SK-N-SH (cell line): Measurements from ENCODE around the gene KLK3. TPM values are rescaled to one million over a fixed set of nuclear protein-coding genes. Genes with fewer than 3 reads are reported as not detected.

Source experiments
- CTCF ChIA-PET: fragments of 300-600, 350-600 bp; formaldehyde crosslinking; extraction: SDS; loops from one replicate; lab custom pipeline; 2021; lab: Yijun Ruan, JAX
- POLR2A ChIA-PET: fragments of 350-600 bp; sonication (Branson Sonifier 250); formaldehyde crosslinking; extraction: SDS; loops from one replicate; lab custom pipeline; 2020; ENCODE audit warnings: antibody characterized with exemption, inconsistent platforms; lab: Yijun Ruan, JAX
- DNase-seq: peaks from one replicate; pipeline ENCODE4 v3.0.0; 2012
- H2AFZ ChIP-seq: fragments of 200-600 bp; sonication (generic); 2 replicates; pipeline ENCODE4 v1.8.1; 2016; ENCODE audit warnings: antibody characterized with exemption, mild to moderate bottlenecking, low read depth
- H3F3A ChIP-seq: fragments of 200-600 bp; sonication (generic); replicated peaks from 2 replicates; pipeline ENCODE3; 2016; ENCODE audit warnings: antibody characterized with exemption, mild to moderate bottlenecking; ENCODE audit not compliant: insufficient read depth
- H3K27ac ChIP-seq, 2 experiments: fragments of 200-500 bp in 1 of 2; fragments of 200-600 bp in 1 of 2; sonication (Bioruptor generic) in 1 of 2; sonication (generic), shearing (Covaris generic) in 1 of 2; 2 replicates each; pipeline versions ENCODE4 v1.5.1 to v1.6.1; 2014 to 2016; ENCODE audit warnings: low read depth in 2 of 2, inconsistent platforms in 1 of 2, low read length in 1 of 2, mild to moderate bottlenecking in 1 of 2, mixed read lengths in 1 of 2
- H3K27me3 ChIP-seq: fragments of 200-600 bp; sonication (generic), shearing (Covaris generic); 2 replicates; pipeline ENCODE4 v1.6.1; 2016; ENCODE audit warnings: mixed run types; ENCODE audit not compliant: insufficient read depth
- H3K36me3 ChIP-seq, 2 experiments: fragments of 200-500 bp in 1 of 2; fragments of 200-600 bp in 1 of 2; sonication (Bioruptor generic) in 1 of 2; sonication (generic) in 1 of 2; replicated peaks in 1 of 2; 2 replicates each; pipeline versions ENCODE3 to v1.5.1; 2014 to 2016; ENCODE audit warnings: low read length in 1 of 2, mild to moderate bottlenecking in 1 of 2; ENCODE audit not compliant: insufficient read depth in 2 of 2, control insufficient read depth in 1 of 2
- H3K4me1 ChIP-seq, 2 experiments: fragments of 200-500 bp in 1 of 2; fragments of 200-600 bp in 1 of 2; sonication (Bioruptor generic) in 1 of 2; sonication (generic), shearing (Covaris generic) in 1 of 2; 2 replicates each; pipeline versions ENCODE4 v1.5.1 to v1.6.1; 2014 to 2016; ENCODE audit warnings: low read depth in 1 of 2, low read length in 1 of 2, mixed run types in 1 of 2; ENCODE audit not compliant: insufficient read depth in 2 of 2, control insufficient read depth in 1 of 2
- H3K4me2 ChIP-seq: fragments of 200-600 bp; sonication (generic), shearing (Covaris generic); 2 replicates; pipeline ENCODE4 v1.6.1; 2017; ENCODE audit warnings: mixed run types
- H3K4me3 ChIP-seq, 2 experiments: fragments of 200-500 bp in 1 of 2; fragments of 200-600 bp in 1 of 2; sonication (Bioruptor generic) in 1 of 2; sonication (generic), shearing (Covaris generic) in 1 of 2; 2 replicates each; pipeline versions ENCODE4 v1.5.1 to v1.8.1; 2014 to 2016; ENCODE audit warnings: low read depth in 2 of 2, inconsistent platforms in 1 of 2, low read length in 1 of 2, mild to moderate bottlenecking in 1 of 2, mixed read lengths in 1 of 2, moderate library complexity in 1 of 2
- H3K79me2 ChIP-seq: fragments of 200-600 bp; sonication (generic); 2 replicates; pipeline ENCODE4 v1.8.1; 2017; ENCODE audit warnings: mild to moderate bottlenecking; ENCODE audit not compliant: insufficient read depth
- H3K9ac ChIP-seq: fragments of 200-600 bp; sonication (generic); 2 replicates; pipeline ENCODE4 v1.6.1; 2017; ENCODE audit warnings: mixed run types
- H3K9me2 ChIP-seq: fragments of 200-600 bp; sonication (generic); 2 replicates; pipeline ENCODE4 v1.6.1; 2017; ENCODE audit warnings: mixed run types
- H3K9me3 ChIP-seq: fragments of 200-600 bp; sonication (generic); 2 replicates; pipeline ENCODE4 v1.6.1; 2017; ENCODE audit warnings: mixed run types, mild to moderate bottlenecking, moderate library complexity
- H4K20me1 ChIP-seq: fragments of 200-600 bp; sonication (generic); 2 replicates; pipeline ENCODE4 v1.6.1; 2017; ENCODE audit warnings: mild to moderate bottlenecking, mixed run types; ENCODE audit not compliant: insufficient read depth
- CHD2 ChIP-seq: fragments of 150-350 bp; IDR thresholded peaks from 2 replicates; pipeline ENCODE4 v1.6.1; 2018; ENCODE audit warnings: low read length; ENCODE audit not compliant: partially characterized antibody
- GABPA ChIP-seq: IDR thresholded peaks from 2 replicates; pipeline ENCODE4 v1.4.0; 2012; ENCODE audit warnings: low read depth, mild to moderate bottlenecking
- GATA2 ChIP-seq: sonication (generic); formaldehyde crosslinking; IDR thresholded peaks from 2 replicates; pipeline ENCODE4 v1.5.0; 2020; ENCODE audit warnings: mild to moderate bottlenecking, missing genetic modification reagents
- MXI1 ChIP-seq: IDR thresholded peaks from 2 replicates; pipeline ENCODE4 v1.6.1; 2012; ENCODE audit warnings: mild to moderate bottlenecking, low read depth, low read length, improper control_type of control experiment
- NRF1 ChIP-seq: IDR thresholded peaks from 2 replicates; pipeline ENCODE4 v1.6.1; 2012; ENCODE audit warnings: low read depth, mild to moderate bottlenecking, low read length
- RAD21 ChIP-seq: IDR thresholded peaks from 2 replicates; pipeline ENCODE4 v1.6.1; 2012; ENCODE audit warnings: mild to moderate bottlenecking, low read length
- RCOR1 ChIP-seq: fragments of 150-350 bp; IDR thresholded peaks from 2 replicates; pipeline ENCODE4 v1.6.1; 2017; ENCODE audit warnings: antibody characterized with exemption, low read length
- RFX5 ChIP-seq: IDR thresholded peaks from 2 replicates; pipeline ENCODE4 v1.6.1; 2012; ENCODE audit warnings: mild to moderate bottlenecking, improper control_type of control experiment, low read length
- RXRA ChIP-seq: IDR thresholded peaks from 2 replicates; pipeline ENCODE4 v1.4.0; 2012; ENCODE audit warnings: low read depth, mild to moderate bottlenecking, borderline replicate concordance
- TAF1 ChIP-seq: IDR thresholded peaks from 2 replicates; pipeline ENCODE4 v1.6.1; 2012; ENCODE audit warnings: low read depth, mild to moderate bottlenecking, low read length, moderate library complexity, borderline replicate concordance
- YY1 ChIP-seq: IDR thresholded peaks from 2 replicates; pipeline ENCODE4 v1.4.0; 2012; ENCODE audit warnings: low read depth, mild to moderate bottlenecking
- WGBS: methylation state at CpG from one replicate; pipeline ENCODE4 v1.1.6; 2017; ENCODE audit warnings: low lambda C conversion rate; 5-methylcytosine and 5-hydroxymethylcytosine counted together
- polyA plus RNA-seq, 3 experiments: library from polyadenylated mRNA; depleted of rRNA; stranded (reverse); fragments of >200 nt; gene quantifications; 2 replicates each; pipeline ENCODE4 v1.2.3, GENCODE V29; 2012
- TF ChIP-seq, protein P1 (sequence below): IDR thresholded peaks from 2 replicates; pipeline ENCODE4; 2012
- TF ChIP-seq, protein P2 (sequence below): IDR thresholded peaks from 2 replicates; pipeline ENCODE4 v1.4.0; 2012; ENCODE audit warnings: low read depth
- TF ChIP-seq, protein P3 (sequence below): fragments of 200-600 bp; sonication (generic); IDR thresholded peaks from 2 replicates; pipeline ENCODE4 v1.6.1; 2017; ENCODE audit warnings: antibody characterized with exemption, mild to moderate bottlenecking, moderate library complexity

KLK3 gene
- polyA plus RNA-seq, 1 of the 3 experiments (the other 2 are of a cell fraction): not detected

DNA sequence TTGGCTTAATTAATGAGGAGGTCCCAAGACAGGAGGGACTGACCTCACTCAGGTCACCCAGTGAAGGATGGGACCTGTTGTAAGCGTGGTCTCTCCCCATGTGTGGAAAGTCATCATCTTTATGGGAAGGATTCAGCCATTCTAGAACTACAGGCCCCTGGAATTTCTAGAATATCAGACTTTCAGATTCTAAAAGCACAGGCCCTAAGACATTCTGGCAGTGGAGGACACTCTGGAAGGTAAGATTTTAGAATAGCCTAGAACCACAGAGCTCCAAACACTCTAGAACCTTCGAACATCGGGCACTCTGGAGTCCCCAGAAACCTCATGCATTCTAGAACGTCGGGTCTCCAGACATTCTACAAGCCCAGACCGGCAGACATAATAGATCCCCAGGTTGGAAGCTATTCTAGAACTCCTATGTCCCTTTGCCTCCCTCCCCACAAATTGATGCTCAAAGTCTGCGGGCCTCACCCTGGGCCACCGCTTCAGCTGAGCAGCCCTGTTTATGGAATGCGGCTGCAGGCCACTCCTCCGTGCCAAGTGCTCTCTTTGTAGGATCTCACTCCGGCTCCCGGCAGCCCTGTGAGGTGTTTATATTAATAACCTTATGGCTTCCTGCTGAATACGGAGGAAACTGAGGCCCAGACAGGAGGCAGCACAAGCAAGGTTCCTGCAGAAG is 19.5 kb upstream of the KLK3 start (continued):
- TF ChIP-seq GATA2 (CRISPR knock-in tag): no peak
- TF ChIP-seq TAF1: no peak
- no peak for TF ChIP-seq RXRA
- TF ChIP-seq, protein P1, sequence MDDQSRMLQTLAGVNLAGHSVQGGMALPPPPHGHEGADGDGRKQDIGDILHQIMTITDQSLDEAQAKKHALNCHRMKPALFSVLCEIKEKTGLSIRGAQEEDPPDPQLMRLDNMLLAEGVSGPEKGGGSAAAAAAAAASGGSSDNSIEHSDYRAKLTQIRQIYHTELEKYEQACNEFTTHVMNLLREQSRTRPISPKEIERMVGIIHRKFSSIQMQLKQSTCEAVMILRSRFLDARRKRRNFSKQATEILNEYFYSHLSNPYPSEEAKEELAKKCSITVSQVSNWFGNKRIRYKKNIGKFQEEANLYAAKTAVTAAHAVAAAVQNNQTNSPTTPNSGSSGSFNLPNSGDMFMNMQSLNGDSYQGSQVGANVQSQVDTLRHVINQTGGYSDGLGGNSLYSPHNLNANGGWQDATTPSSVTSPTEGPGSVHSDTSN: no peak
- no peak for TF ChIP-seq CHD2
- TF ChIP-seq RAD21: no peak
- no peak for TF ChIP-seq RFX5

DNA sequence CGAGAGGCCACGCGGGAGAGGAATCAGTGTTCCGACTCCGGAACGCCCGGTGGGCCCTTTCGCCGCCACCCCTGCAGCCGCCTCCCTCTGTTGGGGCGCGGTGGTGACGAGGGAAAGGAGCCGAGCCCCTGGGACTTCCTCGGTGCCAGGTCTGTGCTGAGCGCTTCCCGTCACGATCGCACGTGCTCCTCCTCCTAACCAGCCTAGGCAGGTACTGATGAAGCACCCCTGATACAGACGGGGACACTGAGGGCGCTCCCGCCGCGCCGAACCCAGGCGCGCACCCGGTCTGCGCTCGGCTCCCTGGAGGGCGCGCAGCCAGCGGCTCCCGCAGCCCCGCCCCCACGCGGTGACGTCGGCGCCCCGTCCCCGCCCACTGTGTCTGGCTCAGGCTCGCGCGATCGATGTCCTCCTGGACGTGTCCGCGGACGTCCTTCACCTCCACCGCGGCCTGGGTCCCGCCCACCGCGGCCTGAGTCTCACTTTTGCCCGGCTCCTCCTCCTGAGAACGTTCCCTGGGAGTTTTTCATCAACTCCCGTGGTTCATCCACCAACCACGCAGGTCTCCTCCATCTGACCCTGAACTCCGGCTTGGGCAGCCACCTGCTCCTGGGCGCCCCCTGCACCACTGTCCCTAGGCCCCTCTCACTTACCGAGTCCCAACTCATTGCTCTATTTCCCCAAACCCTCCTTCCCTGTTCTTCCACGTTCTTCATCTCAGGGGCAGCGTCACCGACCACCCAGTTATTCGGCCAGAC is 18.8 kb upstream of the KLK3 start:
- Histone ChIP-seq H3K27ac (no peak overlapping the region; a peak in 1 of 4 replicates), H3K4me3 (peak overlapping the region; percentile 52 to 57), H3K27me3 (peaks cover 22% of the 10 kb centered on the region; the same call in 1 of the 2 replicates), H3F3A (no peaks in the 10 kb centered on the region), H4K20me1 (no peaks in the 10 kb centered on the region), H3K36me3 (no peaks in the 10 kb centered on the region), H3K9ac (peak overlapping the region; percentile 41; the same call in 1 of the 2 replicates), H3K4me2 (peak overlapping the region; percentile 77), H3K79me2 (no peaks in the 10 kb centered on the region), H3K9me3 (no peaks in the 10 kb centered on the region), H3K9me2 (no peaks in the 10 kb centered on the region), H2AFZ (peak overlapping the region; percentile 65; the same call in 1 of the 2 replicates), H3K4me1 (peaks cover 0 to 7% of the 10 kb centered on the region in 2 experiments; a peak in 1 of 4 replicates)
- peak; percentile 30; the same call in 1 of the 2 replicates for TF ChIP-seq MXI1
- TF ChIP-seq GABPA: no peak
- TF ChIP-seq YY1: no peak
- TF ChIP-seq RCOR1: no peak
- TF ChIP-seq, protein P2, sequence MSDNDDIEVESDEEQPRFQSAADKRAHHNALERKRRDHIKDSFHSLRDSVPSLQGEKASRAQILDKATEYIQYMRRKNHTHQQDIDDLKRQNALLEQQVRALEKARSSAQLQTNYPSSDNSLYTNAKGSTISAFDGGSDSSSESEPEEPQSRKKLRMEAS: no peak
- TF ChIP-seq RAD21: no peak
- 0 out of 2 replicates have a peak, but pooled peaks have one; percentile 24 for TF ChIP-seq NRF1
- TF ChIP-seq, protein P3, sequence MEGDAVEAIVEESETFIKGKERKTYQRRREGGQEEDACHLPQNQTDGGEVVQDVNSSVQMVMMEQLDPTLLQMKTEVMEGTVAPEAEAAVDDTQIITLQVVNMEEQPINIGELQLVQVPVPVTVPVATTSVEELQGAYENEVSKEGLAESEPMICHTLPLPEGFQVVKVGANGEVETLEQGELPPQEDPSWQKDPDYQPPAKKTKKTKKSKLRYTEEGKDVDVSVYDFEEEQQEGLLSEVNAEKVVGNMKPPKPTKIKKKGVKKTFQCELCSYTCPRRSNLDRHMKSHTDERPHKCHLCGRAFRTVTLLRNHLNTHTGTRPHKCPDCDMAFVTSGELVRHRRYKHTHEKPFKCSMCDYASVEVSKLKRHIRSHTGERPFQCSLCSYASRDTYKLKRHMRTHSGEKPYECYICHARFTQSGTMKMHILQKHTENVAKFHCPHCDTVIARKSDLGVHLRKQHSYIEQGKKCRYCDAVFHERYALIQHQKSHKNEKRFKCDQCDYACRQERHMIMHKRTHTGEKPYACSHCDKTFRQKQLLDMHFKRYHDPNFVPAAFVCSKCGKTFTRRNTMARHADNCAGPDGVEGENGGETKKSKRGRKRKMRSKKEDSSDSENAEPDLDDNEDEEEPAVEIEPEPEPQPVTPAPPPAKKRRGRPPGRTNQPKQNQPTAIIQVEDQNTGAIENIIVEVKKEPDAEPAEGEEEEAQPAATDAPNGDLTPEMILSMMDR: no peak
- WGBS: 9% methylated on average over 23 of the region's 67 CpGs
- peak; percentile 96 for DNase-seq
- ChIA-PET CTCF (no interaction called here), POLR2A (no interaction called here)
